Measurements from ENCODE around the gene SLC12A3. TPM values are rescaled to one million over a fixed set of nuclear protein-coding genes. Genes with fewer than 3 reads are reported as not detected.

The SLC12A3 gene
- total and polyA plus RNA-seq, 2 of the 4 experiments (the other 2 are of a cell fraction) = not detected

GRCh38 chr16:56961851-56962281 lies 96.9 kb downstream of the SLC12A3 start, which contains the start of gene CETP:
Gene CETP (plus strand): TSS chr16:56961950. CDS start chr16:56961980, 30 bp downstream.
- DNase-seq (no peak), ATAC-seq (ENCODE audit: low read depth) (no peak)
- CTCF ChIA-PET = no interaction called here
- Histone ChIP-seq H3K56ac (ENCODE audit: extremely low read depth, insufficient read depth, low read length) (no peak within 1 kb of the TSS), H2BK5ac (ENCODE audit: low read depth, low read length, poor library complexity, severe bottlenecking) (peak within 1 kb of the TSS; percentile 29), H4K91ac (ENCODE audit: insufficient read depth, low read depth, low read length) (0 out of 2 replicates have a peak within 1 kb of the TSS, but pooled peaks have one; percentile 42), H2AK9ac (replicated peaks; ENCODE audit: low read depth, low read length, poor library complexity) (peak within 1 kb of the TSS; percentile 20), H2AFZ (replicated peaks; ENCODE audit: low read length, poor library complexity) (peak within 1 kb of the TSS; percentile 64), H3K9me3 (ENCODE audit: control insufficient read depth, insufficient read depth, low read length) (peaks cover 2% of the 10 kb centered on the region; the same call in 1 of the 2 replicates), H4K5ac (ENCODE audit: low read depth, low read length) (peak within 1 kb of the TSS; percentile 21), H2BK20ac (ENCODE audit: low read depth, low read length) (peak within 1 kb of the TSS; percentile 57; the same call in 1 of the 2 replicates), H3K27ac (ENCODE audit: insufficient read depth, low read length) (no peak within 1 kb of the TSS), H3K4ac (ENCODE audit: low read depth, low read length) (peak within 1 kb of the TSS; percentile 41), H3K9me1 (ENCODE audit: insufficient read depth, low read length) (peaks cover 10% of the 10 kb centered on the region), H3K4me1 (ENCODE audit: control insufficient read depth, insufficient read depth, low read length) (peaks cover 32% of the 10 kb centered on the region), H3K4me2 (ENCODE audit: low read depth, low read length) (no peak within 1 kb of the TSS; the same call in 1 of the 2 replicates), H3K27me3 (ENCODE audit: control insufficient read depth, insufficient read depth, low read length) (no peaks in the 10 kb centered on the region), H3K18ac (ENCODE audit: low read depth, low read length) (peak within 1 kb of the TSS; percentile 39), H3K79me1 (ENCODE audit: low read depth in 1 of 2, low read length in 2 of 2) (no peaks in the 10 kb centered on the region), H4K8ac (ENCODE audit: low read depth in 2 of 2, low read length in 2 of 2) (peak within 1 kb of the TSS in 1 of 2 experiments; percentile 63; a peak in 1 of 4 replicates), H3K4me3 (ENCODE audit: insufficient read depth, low read depth, low read length) (no peak within 1 kb of the TSS), H2BK15ac (ENCODE audit: low read depth, low read length) (peak within 1 kb of the TSS; percentile 64; the same call in 1 of the 3 replicates), H3K9ac (ENCODE audit: low read depth, low read length) (no peak within 1 kb of the TSS), H3K14ac (replicated peaks; ENCODE audit: low read depth, low read length) (peak within 1 kb of the TSS; percentile 5), H2AK5ac (ENCODE audit: low read depth, low read length) (peak within 1 kb of the TSS; percentile 83), H3K23ac (ENCODE audit: low read depth, low read length) (no peak within 1 kb of the TSS), H2BK120ac (ENCODE audit: low read depth, low read length) (peak within 1 kb of the TSS; percentile 64), H4K20me1 (ENCODE audit: insufficient read depth, low read length) (no peaks in the 10 kb centered on the region), H3K36me3 (ENCODE audit: control insufficient read depth, insufficient read depth, low read length) (no peaks in the 10 kb centered on the region)
- no peak for TF ChIP-seq CHD1 (IDR thresholded peaks at IDR 0.05; ENCODE audit: low read depth, low read length)
- TF ChIP-seq POLR2A (IDR thresholded peaks at IDR 0.05; ENCODE audit: low read depth, low read length) = no peak
- TF ChIP-seq SMC3 (IDR thresholded peaks at IDR 0.05; ENCODE audit: low read depth, low read length) = no peak
- no peak for TF ChIP-seq BHLHE40 (IDR thresholded peaks at IDR 0.05; ENCODE audit: low read depth, low read length)
- no peak for TF ChIP-seq RCOR1 (IDR thresholded peaks at IDR 0.05; ENCODE audit: insufficient replicate concordance, low read length)
- no peak for TF ChIP-seq NFE2L2 (IDR thresholded peaks at IDR 0.05; ENCODE audit: low read depth, low read length)
- TF ChIP-seq ELK1 (IDR thresholded peaks at IDR 0.05; ENCODE audit: borderline replicate concordance, low read depth, low read length) = no peak
- TF ChIP-seq MAFK (IDR thresholded peaks at IDR 0.05; ENCODE audit: low read depth, low read length) = no peak
- TF ChIP-seq CEBPB (IDR thresholded peaks at IDR 0.05; ENCODE audit: low read depth, low read length) = no peak
- TF ChIP-seq FOS (IDR thresholded peaks at IDR 0.05; ENCODE audit: low read depth, low read length) = no peak
- no peak for TF ChIP-seq MAZ (IDR thresholded peaks at IDR 0.05; ENCODE audit: borderline replicate concordance, low read depth, low read length)
- no peak for TF ChIP-seq MXI1 (IDR thresholded peaks at IDR 0.05; ENCODE audit: borderline replicate concordance, low read depth, low read length)
- no peak for TF ChIP-seq RAD21 (IDR thresholded peaks at IDR 0.05; ENCODE audit: low read length)
- no peak for TF ChIP-seq CTCF (conservative IDR thresholded peaks at IDR 0.05; ENCODE audit: low read depth, low read length)
- TF ChIP-seq RFX5 (IDR thresholded peaks at IDR 0.05; ENCODE audit: low read depth, low read length) = no peak
- TF ChIP-seq USF2 (IDR thresholded peaks at IDR 0.05; ENCODE audit: low read depth, low read length) = no peak
- BruUV-seq (replicated peaks) = no TSS peak
- intact Hi-C loops (cut with micrococcal nuclease) (loop anchor here (10.0 kb wide), 1 partner anchor 83 kb away; no protein-coding TSS in a partner anchor), in situ Hi-C loops (cut with MboI; ENCODE audit: low sequenced_read_pairs) (no loop called here), dilution Hi-C loops (cut with HindIII; ENCODE audit: low sequenced_read_pairs, unreplicated experiment) (no loop called here)
- POLR2A ChIA-PET (ENCODE audit: unreplicated experiment) = no interaction called here
- WGBS, 2 experiments (ENCODE audit: extremely low coverage in 2 of 2, insufficient read length in 1 of 2) = 80% methylated on average over 10 of the region's 12 CpGs; no CpG with 5 or more reads in 1 of the 2 experiments
